ENCODE data around the gene PLEKHA7.
"Not testable (repeated sequence)": the region's sequence is repeated elsewhere in the genome, so short reads cannot be mapped to it uniquely, and the experiment has no call there.

The PLEKHA7 gene

DNA sequence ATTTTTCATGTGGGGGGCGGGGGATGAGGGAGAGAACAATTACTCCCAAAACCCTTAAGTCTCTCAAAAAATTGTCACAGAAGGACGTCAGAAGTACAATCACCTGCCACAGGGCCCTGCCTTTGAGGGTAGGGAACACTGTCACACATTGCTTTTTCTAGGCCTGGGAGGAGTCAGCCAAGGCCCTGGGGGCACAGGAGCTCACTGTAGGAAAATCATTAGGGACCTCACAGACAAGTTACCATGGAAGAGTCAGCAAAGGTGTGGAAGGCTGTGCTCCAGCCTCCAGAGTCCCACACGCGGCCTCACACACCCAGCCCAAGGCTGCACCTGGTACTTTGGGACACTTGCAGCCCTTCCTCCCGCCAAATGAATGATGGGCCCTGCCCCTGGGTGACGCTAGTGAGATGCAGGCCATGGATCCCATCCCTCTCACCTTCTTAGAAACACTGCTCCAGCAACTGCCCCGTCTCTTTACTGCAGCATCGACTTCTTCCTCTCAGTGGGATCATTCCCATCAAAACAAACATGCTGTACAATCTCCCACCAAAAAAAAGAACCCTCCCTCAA lies 3.3 kb downstream of the PLEKHA7 start:
- no peak for DNase-seq (ENCODE audit: low read depth)

DNA sequence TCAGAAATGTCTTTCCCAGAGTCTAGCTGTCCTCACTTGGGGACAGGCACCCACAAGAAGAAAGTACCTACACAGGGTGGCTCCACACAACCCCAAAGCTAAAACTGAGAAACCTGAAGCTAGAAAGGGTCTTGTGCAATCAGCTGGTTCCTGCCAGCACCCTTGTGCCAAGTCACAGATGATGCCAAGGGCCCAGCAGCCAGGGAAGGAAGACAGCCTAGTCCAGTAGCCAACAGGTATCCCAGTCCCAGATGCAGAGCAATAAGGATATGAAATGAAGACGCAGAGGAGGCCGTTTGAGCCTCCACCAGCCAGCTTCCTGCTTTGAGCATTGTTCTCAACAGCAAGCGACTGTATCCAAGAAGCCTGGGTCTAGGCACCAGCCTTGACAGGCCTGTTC lies 6.1 kb downstream of the PLEKHA7 start:
- DNase-seq (ENCODE audit: low read depth), result peak; percentile 7

DNA sequence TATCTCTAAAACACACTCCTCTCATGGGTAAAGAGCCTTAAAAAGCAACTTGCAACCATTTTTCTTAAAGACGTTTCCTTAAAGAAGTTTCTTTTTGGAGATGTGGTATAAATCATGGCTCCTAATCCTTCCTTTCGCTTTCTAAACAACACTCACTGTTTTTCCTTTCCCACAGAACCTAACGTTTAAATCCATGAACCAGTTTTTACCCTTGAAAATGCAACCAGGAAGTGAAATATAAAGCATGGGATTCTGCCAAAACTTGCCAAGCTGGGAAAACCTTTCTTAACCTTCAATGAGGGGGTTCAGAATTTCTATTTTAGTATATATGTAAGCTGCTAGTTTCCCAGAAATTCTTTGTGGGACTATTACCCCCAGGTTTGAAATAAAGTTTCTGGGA lies 8.6 kb downstream of the PLEKHA7 start:
- DNase-seq (ENCODE audit: low read depth), result no peak

DNA sequence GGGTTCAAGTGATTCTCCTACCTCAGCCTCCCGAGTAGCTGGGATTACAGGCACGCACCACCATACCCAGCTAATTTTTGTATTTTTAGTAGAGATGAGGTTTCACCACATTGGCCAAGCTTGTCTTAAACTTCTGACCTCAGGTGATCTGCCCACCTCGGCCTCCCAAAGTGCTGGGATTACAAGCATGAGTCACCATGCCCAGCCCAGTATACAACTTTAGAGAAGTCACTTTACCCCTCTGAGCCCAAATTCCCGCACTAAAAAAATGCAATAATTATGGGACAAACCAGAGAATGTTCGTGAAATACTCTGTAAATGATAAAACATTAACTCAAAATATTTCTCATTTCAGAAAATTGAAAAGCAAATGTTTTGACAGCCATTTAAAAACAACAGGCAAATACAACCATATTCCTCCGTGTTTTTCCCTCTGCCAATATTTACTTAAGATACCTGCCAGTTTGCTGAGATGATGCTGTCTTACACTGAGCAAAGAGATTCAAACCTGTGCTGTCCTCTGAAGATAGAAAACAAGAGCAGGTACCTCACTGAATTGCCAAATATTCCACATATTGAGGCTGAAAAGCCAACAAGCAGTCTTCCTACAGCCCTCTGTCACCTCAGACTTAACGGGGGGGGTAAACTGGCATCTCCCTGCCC lies 9.6 kb downstream of the PLEKHA7 start:
- no peak for DNase-seq (ENCODE audit: low read depth)

DNA sequence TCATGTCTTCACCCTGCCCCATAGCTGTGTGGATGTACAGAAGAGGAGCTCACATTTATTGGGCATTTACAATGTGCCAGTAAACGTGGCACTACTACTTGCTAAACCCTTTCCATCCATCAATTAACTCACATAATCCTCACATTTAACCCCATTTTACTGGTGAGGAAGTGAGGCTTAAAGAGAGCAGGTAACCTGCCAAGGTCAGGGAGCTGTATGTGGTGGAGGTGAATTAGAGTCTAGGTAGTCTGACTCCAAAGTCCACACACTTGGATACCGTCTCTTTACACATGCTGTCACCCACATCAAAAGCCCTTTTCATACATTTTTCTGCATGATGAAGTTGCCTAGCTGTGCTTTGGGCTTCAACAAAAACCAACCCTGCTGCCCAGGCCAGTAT lies 10.8 kb downstream of the PLEKHA7 start:
- DNase-seq (ENCODE audit: low read depth), result no peak

DNA sequence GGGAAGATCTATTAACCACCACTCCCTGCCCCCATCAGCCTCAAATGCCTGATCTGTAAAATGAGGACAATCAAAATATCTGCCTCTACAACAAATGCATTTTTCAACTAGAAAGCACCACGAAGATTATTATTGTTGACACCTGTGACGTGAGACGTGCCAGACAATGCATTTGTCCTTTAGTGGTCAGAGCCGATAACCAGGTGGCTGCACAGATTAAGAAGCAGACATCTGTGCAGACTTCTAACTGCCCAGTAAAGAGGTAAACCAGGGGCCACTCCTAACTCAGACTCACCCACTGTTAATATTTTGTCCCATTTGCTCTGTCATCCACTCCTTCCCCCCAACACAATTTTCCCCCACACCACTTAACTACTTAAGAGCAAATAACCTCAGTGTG lies 11.7 kb downstream of the PLEKHA7 start:
- DNase-seq (ENCODE audit: low read depth), result no peak

DNA sequence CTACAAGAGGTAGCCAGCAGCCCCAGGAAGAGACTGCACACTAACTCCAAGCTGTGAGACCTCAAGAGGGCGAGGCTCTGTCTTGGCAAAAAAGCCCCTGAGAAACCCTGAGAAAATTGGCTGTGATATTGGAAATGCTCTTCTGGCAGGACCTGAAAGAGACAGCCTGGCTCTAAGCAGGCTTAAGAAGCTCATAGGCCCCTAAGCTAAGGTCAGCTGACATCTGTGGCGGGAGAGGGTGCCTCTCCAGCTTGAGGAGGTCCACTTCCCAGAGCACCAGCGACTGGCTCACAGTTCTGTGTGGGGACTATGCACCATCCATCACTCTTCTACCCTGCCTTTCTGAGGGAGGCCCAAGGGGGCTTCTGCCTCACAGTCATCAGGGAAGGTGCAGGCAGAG lies 12.4 kb downstream of the PLEKHA7 start:
- DNase-seq (ENCODE audit: low read depth), result no peak

DNA sequence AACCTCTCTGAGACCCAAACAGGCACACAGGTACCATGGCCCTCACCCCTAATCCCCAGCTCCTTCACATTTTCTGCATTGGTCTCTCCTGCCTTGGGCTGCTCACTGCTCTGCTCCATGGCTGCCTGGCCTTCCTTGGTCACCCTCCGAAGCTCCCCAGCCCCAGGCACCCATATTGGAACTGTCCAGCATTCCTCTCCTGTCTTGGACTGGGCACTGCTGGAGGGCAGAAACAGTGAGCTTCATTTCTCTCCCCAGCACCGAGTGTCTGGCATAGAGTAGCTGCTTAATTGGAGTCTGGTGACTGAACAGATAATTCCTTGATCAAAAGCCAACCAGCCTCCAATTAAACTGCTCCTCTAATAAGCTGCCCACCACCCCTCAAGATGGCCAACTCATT lies 13.2 kb downstream of the PLEKHA7 start:
- DNase-seq (ENCODE audit: low read depth), result no peak

DNA sequence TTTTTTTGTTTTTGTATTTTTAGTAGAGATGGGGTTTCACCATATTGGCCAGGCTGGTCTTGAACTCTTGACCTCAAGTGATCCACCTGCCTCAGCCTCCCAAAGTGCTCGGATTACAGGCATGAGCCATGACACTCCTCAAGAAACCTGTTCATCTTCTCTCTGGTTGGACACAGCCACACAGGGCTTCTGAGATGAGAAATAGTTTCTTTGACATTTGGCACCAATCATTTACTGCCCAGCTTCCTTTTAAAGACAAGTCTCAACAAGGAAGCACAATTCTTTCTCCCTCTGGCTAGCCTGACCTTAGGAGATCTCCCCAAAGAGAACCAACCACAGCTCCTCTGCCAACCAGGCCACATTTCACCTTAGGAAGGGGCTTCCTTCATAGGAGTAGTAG lies 14.0 kb downstream of the PLEKHA7 start:
- DNase-seq (ENCODE audit: low read depth), result not testable (repeated sequence)

DNA sequence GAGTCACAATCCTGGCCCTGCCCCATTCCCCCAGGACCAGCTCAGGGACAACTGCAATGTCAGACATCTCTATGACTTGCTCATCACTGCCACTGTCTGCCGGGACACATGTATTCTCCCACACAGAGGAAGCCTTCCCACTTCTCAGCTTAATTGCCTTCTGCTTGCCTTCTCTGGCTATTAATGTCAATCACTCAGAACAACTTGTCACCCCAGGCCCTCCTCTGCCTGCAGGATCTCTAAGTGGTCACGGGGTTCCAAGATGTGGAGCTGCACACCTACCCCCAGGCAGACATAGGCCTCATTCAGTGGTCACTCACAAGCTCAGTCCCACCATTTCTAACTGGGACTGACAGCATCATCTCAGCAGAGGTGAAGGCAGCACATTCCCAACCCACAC lies 15.1 kb downstream of the PLEKHA7 start:
- DNase-seq (ENCODE audit: low read depth), result no peak

DNA sequence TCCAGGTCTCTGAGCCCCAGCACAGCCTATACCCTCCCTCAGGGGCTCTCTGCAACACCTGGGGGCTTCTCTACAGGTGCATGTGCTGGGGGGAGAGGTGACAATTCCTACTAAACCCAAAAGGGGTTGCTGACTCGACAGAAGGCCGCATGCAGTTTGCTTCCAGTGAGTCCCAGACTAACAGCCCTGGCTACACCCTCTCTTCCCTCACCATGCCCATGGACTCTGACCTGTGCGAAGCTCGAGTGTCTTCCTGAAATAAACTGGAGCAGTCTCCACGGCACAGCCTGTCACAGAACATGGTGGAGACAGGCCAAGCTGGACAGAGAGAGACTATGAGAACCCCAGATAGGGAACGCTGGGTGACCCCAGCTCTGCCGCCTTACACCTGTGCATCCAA lies 16.6 kb downstream of the PLEKHA7 start:
- DNase-seq (ENCODE audit: low read depth), result no peak

DNA sequence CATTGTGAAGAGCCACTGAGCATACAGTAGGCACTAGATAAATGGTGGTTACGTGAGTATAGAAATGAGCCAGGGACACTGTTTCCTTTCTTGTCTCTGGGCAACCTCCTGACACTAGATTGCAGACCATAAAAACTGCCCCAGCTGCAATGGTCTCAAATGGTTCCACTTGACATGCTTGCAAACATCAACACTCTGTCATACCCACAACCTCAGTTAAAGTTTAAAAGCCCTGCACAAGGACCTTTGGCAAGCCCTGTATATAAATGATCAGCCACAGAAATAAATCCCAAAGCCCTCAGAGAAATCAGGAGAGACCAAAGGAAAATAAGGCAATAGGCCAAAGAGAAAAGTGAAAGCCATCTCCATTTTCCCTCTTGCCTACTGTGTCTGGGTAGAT lies 20.7 kb downstream of the PLEKHA7 start:
- DNase-seq (ENCODE audit: low read depth), result no peak

DNA sequence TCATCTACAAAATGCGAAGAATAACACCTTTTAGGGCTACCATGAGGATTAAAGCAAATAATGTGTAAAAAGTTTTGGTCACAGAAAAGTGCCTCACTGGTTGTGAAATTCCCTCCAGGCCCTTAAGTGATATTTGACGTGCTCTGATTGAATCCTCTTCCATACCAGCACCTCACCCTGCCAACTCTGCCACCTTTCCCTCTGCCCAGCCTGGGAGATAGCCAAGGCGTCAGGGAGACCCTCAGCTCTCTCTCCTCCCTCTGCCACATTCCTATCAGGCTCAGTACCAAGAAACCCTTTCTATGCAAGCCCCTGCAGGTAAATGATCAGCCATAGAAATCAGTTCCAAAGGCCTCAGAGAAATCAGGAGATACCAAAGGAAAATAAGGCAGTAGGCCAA lies 21.4 kb downstream of the PLEKHA7 start:
- no peak for DNase-seq (ENCODE audit: low read depth)

DNA sequence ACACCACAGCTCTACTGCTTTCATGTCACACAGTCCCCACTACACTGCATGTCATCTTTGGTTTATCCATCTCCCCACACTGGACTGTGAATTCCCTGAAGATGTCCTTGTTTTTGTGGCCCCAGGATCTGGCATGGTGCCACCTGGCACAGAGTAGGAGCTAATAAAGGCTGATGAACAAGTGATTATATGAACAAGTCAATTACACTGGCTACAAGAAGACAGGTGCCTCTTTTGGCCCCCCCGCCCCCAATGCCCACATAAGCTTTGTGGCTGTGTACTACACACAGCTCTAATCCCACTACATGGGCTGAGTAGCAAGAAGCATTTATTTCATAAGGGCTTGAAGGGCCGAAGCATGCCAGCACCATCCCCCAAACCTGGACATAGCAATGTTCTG lies 24.7 kb downstream of the PLEKHA7 start:
- DNase-seq (ENCODE audit: low read depth), result no peak

DNA sequence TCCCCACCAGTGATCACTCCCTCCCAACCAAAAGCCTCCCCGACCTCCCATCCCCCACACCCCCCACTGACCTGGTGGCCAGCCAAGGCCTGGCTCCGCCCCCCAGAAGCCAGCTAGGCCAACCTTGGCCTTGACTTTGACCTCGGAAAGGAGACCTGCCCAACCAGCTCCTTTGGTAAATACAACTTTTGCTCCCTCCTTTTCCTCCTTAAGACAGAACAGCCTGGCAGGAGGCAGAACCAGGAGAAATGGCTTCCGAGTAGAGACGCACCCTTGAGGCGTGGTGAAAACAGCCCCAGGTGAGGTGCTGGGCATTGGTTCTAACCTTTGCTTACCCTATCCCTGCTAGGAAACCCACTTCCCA lies 27.0 kb downstream of the PLEKHA7 start:
- DNase-seq (ENCODE audit: low read depth), result no peak

DNA sequence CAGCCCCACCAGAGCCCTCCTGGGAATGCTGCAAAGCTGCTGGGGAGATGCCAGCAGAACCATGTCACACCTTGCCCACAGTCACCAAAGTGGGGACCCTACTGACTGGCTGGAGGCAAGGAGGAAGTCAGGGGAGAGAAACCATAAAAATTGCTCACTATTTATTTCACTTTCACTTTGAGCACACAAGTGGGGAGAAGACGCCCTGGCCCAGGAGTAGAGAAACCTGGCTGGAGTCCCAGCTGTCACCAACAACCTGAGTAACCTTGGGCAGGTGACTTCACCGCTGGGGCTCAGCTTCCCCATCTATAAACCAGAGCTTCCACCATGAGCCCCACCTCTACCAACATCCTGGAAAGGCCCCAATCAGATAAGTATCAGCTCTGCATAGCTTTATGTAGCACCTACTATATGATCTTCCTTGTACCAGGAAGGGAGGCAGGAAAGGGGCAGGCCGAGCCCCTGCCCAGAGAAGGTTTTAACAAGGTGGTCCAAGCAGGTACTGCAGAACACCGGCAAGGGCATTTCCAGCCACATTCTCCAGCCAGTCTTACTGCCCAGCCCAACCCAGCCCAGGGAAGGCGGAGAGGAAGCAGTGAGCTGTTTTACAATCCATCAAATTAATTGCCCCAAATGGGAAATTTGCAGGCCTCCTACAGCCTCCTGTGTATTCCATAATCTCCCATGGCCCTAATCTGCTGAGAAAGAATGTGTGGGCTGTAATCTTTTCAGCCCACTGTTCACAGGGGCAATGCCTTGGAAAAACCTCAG lies 27.6 kb downstream of the PLEKHA7 start:
- no peak for DNase-seq (ENCODE audit: low read depth)

DNA sequence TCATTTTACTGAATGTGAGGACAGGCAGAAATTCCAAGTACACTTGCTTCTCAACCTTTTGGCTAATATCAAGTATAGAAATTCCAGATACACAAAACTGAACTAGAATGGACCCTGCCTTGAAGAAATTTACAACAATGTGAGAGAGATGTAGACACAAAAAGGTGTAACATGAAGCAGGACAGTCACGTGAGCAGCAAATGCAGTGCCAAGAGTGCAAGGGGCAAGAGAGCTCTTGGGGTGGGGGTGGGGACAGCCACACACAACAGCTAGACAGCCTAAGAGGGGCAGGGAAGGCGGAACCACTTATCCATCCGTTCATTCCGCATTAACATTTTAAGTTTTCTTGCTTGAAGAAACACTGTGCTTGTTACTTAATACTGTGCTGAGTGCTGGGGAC lies 28.9 kb downstream of the PLEKHA7 start:
- no peak for DNase-seq (ENCODE audit: low read depth)

DNA sequence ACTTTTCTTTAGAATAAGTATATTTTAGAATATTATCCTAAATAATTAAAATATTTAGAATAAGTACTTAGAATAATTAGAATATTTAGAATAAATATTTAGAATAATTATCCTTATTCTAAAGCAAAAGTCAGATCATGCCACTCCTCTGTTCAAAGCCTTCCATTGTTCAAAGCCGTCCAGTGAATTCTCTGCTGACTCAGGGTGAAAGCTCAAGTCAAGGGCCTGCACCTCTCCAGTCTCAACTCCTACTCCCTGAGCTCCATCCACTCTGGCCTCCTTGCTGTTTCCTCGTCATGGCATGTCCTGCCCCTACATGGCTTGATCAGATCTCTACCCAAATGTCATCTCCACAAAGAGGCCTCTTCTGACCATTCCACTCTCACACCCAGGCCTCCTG lies 30.0 kb downstream of the PLEKHA7 start:
- DNase-seq (ENCODE audit: low read depth), result no peak

DNA sequence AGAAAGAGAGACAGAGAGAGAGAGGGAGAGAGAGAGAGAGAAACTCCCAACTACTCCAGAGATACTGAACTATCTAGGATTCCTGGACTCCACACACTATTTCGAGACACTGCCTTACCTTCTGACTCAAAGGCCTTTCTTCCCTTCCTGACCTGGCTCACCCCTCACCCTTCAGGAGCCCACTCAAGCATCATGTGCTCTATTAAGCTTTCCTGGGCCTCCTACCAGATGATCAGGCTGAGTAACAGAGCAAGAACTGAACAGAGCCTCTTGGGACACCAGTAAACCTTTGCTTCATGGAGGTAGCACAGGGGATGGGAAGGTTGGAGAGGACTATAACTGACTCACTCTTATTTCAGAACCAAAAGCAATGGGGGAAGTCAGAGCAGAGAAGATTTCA lies 31.4 kb downstream of the PLEKHA7 start:
- DNase-seq (ENCODE audit: low read depth), result no peak

DNA sequence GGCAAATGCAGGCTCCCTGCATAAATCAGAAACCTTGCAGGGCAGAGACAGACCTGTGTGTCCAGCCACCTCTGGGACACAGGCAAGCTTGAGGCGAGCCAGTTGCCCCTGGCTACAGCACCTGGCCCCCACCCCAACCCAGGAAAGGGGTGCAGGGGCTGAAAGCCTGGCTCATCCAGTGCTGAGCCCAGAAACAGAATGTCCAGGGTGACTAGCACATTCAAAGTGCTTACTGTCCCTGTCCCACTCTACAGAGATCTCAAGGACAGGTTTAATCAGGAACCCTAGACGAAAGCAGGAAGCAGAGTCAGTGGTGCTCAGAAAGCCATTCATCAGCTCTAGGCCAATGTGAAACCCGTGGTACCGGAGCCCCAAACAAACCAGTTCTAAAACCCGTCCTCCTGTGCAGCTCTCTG lies 31.9 kb downstream of the PLEKHA7 start:
- DNase-seq (ENCODE audit: low read depth), result no peak

DNA sequence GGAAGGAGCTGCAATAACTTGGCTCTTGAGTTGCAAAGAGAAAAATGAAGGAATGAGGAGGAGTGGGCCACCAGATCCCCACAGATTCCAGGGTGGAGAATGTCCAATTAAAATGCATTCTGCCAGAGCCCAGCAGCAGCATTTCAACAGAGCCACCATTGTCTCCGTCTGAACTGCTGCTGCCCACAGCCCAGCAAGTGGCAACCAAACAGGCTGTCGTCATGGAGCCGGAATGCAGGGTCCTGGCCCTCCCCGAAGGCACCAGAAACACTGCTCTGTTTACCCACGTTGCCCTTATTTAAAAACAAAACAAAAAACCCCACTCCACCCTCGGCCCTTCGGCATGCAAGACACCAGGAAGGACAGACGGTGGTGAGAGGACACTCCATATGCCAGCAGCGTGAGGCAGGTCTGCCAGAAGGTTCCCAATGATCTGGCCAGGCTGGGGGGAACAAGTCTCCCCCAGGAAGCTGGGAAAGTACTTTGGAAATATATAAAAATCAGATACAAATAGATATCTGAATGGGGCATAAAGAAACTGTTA lies 32.5 kb downstream of the PLEKHA7 start:
- DNase-seq (ENCODE audit: low read depth), result peak; percentile 14

DNA sequence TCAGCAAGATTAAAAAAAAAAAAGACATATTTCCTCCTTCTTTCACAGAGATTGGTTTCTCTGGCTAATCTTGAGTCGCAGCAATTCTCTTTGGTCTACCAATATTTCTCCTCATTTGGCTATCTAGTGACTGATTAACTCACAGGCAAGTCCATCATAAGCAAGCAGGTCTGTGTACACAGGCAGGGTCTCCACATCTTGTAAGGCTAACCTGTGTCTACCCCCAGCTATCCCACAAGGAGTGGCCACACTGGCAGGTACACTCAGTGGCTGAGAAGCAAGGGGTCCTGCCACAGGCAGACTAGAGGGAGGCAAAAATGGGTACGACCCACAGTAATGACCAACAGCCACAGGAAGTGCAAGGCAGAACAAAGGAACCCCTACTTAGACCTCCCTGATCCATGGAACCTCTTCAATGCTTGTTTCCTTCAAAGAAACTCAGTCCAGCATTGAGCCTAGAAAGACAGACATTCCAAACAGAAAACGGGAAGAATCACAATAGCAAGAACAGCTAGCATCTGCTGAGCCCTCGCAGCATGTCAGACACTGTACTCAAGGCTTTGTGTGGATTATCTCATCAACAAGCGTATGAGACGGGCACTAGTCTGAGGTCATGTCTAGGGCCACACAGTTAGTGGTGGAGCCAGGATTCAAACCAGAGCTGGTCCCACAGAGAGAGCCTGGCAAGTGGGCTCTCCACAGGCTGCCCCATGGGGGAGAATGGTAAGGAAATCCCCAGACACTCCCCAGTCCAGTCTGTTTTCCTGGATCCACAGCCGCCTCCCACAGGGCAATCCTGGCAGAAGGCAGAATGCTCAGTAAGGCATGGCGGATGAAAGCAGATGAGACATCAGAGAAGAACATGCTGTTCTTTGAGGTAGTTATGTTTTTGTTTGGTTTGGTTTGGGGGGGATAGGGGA lies 34.3 kb downstream of the PLEKHA7 start:
- DNase-seq (ENCODE audit: low read depth), result no peak

DNA sequence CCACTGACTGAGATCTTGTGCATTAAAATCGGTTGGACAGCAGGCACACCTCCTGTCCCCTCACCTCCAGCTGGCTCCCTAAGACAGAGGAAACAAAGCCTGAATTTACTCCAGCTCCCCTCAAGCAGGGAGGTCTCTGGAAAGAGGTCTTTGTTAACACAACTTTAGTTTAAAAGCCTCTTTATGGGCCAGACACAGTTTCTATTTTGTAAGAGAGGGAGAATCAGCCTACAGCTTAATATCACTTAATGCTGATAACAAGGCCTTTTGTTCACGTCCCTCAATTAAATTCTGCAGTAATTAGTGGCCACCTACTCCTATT lies 36.3 kb downstream of the PLEKHA7 start:
- no peak for DNase-seq (ENCODE audit: low read depth)

Measured in fibroblast of gingiva (primary cell).